Activated CD4-positive, alpha-beta memory T cell treated with anti-CD3 and anti-CD28 coated beads, Interleukin-2, amount 10 ng/mL, durations not matched to agents 7 days and 5 days (primary cell): ENCODE results near the gene NRDC. TPM values are rescaled to one million over a fixed set of nuclear protein-coding genes. Genes with fewer than 3 reads are reported as not detected.
"Not testable (repeated sequence)": the region's sequence is repeated elsewhere in the genome, so short reads cannot be mapped to it uniquely, and the experiment has no call there.

Experiments used
- CTCF ChIA-PET: fragments of 350-600 bp; sonication (Branson Sonifier 250); formaldehyde crosslinking; loops from one replicate; lab custom pipeline; 2021; ENCODE audit warnings: antibody characterized with exemption, inconsistent platforms; lab: Charles Lee
- POLR2A ChIA-PET: fragments of 350-600 bp; sonication (Branson Sonifier 250); formaldehyde crosslinking; loops from one replicate; lab custom pipeline; 2021; ENCODE audit warnings: antibody characterized with exemption; lab: Charles Lee
- DNase-seq: peaks from one replicate; pipeline ENCODE4 v3.0.0-alpha.2; 2020
- H3K27ac Mint-ChIP-seq: one replicate; pipeline ENCODE4 v1.8.0; 2021; ENCODE audit warnings: mild to moderate bottlenecking, mixed read lengths
- H3K27me3 Mint-ChIP-seq: one replicate; pipeline ENCODE4 v1.8.0; 2021; ENCODE audit warnings: mixed read lengths
- H3K36me3 Mint-ChIP-seq: one replicate; pipeline ENCODE4 v1.8.0; 2021; ENCODE audit warnings: low read depth, mixed read lengths
- H3K4me1 Mint-ChIP-seq: one replicate; pipeline ENCODE4 v1.8.0; 2021; ENCODE audit warnings: mixed read lengths
- H3K4me3 Mint-ChIP-seq: one replicate; pipeline ENCODE4 v1.8.0; 2021; ENCODE audit warnings: mild to moderate bottlenecking, mixed read lengths
- H3K9me3 Mint-ChIP-seq: one replicate; pipeline ENCODE4 v1.8.0; 2021; ENCODE audit warnings: mixed read lengths
- total RNA-seq, 2 experiments: library from RNA; stranded (reverse); gene quantifications; one replicate each; pipeline ENCODE4 v1.2.3, GENCODE V29; 2021

Gene NRDC
- total RNA-seq, 2 experiments from 2014 or later = 162 to 164 TPM

DNA sequence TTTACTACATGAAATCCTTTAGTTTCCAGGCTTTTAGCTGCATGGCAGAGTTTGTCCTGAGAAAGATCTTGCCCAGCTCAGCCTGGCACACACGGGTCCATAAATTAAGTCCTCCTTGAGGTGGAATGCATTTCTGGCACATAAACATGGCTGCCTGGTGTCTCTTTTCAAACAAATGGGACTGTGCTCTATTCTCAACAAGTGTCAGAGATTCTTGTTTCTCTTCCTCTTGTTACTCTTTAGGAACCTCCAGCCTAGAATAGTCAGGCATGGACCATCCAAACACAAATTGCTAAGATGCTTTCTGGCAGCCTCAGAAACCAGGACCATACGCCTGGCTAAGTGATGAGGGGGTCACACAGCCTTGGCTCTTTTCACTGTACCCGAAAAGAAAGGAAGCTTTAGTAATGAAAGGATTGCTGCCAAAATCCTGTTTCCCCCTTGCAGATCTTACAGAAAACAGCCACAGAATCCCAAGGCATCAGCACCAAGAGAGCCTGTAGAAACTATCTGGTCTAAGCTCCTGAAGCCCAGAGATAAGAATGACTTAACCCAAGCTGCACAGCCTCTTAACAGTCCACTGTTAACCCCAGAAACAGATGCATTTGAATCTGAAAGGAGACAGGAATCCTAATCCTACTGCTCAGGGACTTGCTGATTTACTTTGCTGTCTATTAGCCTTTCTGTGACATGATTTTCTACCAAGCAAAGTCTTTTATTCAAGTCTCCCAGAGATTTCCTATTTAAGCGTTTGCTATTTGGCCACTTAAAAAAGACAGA lies 31.9 kb upstream of the NRDC start:
- Mint-ChIP-seq H3K27ac (no peak overlapping the region), H3K9me3 (peaks cover 19% of the 10 kb centered on the region), H3K4me1 (no peaks in the 10 kb centered on the region), H3K27me3 (peaks cover 16% of the 10 kb centered on the region), H3K4me3 (no peak overlapping the region), H3K36me3 (peaks cover 10% of the 10 kb centered on the region)
- CTCF ChIA-PET = interaction anchor here (0.8 kb wide), 1 partner anchor 12 kb away, joined by 3 read pairs; no protein-coding TSS in a partner anchor
- POLR2A ChIA-PET = no interaction called here
- no peak for DNase-seq

DNA sequence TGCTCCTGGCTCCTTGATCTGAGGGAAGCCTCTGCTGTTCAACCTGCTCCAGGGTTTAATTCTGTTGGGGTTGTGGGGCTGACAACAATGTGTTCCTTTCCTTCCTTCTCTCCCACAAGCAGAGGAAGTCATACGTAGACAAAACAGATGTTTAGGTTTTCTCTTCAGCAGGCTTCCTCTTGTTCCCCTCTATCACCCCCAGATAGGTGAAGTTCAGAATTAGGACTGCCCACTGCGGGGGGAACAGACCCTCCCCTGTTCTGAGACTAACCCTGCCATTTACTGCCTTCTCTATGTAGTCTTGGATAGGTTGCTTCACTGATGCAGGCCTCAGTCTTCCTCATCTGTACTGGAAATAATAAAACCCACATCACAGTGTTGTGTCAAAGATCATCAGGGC lies 30.0 kb upstream of the NRDC start:
- Mint-ChIP-seq H3K27ac (no peak overlapping the region), H3K36me3 (peaks cover 10% of the 10 kb centered on the region), H3K4me1 (no peaks in the 10 kb centered on the region), H3K4me3 (no peak overlapping the region), H3K9me3 (peaks cover 20% of the 10 kb centered on the region), H3K27me3 (peaks cover 7% of the 10 kb centered on the region)
- ChIA-PET CTCF (no interaction called here), POLR2A (no interaction called here)
- DNase-seq = no peak

- Mint-ChIP-seq H3K4me3 (no peak overlapping the region), H3K4me1 (no peaks in the 10 kb centered on the region), H3K27ac (peak overlapping the region; percentile 12), H3K36me3 (peaks cover 10% of the 10 kb centered on the region), H3K27me3 (peaks cover 7% of the 10 kb centered on the region), H3K9me3 (peaks cover 20% of the 10 kb centered on the region)
- ChIA-PET POLR2A (no interaction called here), CTCF (interaction anchor here (0.7 to 1.8 kb wide), 2 partner anchors 10 to 311 kb away, joined by 3 to 6 read pairs; no protein-coding TSS in a partner anchor)
- no peak for DNase-seq
Observed at GRCh38 chr1:51907079-51907702, 28.7 kb upstream of the NRDC start.

GRCh38 chr1:51906306-51907078 lies 28.0 kb upstream of the NRDC start:
- Mint-ChIP-seq H3K4me1 (no peaks in the 10 kb centered on the region), H3K27me3 (peaks cover 7% of the 10 kb centered on the region), H3K9me3 (peaks cover 20% of the 10 kb centered on the region), H3K4me3 (no peak overlapping the region), H3K36me3 (peaks cover 10% of the 10 kb centered on the region), H3K27ac (peak overlapping the region; percentile 52)
- CTCF ChIA-PET = interaction anchor here (0.7 to 1.8 kb wide), 2 partner anchors 10 to 311 kb away, joined by 3 to 6 read pairs; no protein-coding TSS in a partner anchor
- DNase-seq = no peak
- POLR2A ChIA-PET = interaction anchor here (0.7 kb wide), 1 partner anchor 135 kb away, joined by 4 read pairs; no protein-coding TSS in a partner anchor

DNA sequence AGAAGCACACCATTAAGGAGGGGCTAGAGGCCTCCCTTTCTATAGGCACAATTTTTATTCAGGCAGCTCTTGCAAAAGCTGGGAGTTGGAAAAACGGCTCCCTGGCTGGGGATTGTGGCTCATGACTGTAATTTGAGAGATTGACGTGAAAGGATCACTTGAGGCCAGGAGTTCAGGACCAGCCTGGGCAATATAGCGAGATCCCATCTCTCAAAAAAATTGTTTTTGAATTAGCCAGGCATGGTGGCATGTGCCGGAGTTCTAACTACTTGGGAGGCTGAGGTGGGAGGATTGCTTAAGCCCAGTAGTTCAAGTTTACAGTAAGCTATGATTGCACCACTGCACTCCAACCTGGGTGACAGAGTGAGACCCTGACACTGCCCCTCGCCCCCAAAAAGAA lies 23.9 kb upstream of the NRDC start:
- Mint-ChIP-seq H3K9me3 (peaks cover 20% of the 10 kb centered on the region), H3K4me1 (no peaks in the 10 kb centered on the region), H3K27me3 (peaks cover 17% of the 10 kb centered on the region), H3K4me3 (no peak overlapping the region), H3K27ac (no peak overlapping the region), H3K36me3 (peaks cover 10% of the 10 kb centered on the region)
- DNase-seq = no peak
- CTCF ChIA-PET = interaction anchor here (0.5 kb wide), 1 partner anchor 59 kb away, joined by 4 read pairs; no protein-coding TSS in a partner anchor
- POLR2A ChIA-PET = no interaction called here

DNA sequence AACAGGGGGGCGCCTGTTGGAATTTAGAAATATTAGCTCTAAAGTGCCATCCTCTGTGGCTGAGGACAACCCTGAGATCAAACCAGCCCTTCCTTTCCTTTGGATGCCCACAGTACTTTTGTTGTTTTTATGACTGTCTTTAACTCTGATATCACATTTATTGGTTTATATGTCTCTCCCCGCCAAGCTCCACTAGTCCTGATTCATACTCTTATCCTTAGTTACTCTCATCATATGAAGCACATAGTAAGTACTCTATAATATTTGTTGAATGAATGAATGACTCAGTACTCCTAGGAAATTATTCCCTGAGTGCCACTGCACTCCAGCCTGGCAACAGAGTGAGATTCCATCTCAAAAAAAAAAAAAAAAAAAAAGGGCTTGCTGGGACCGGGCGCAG lies 22.6 kb upstream of the NRDC start:
- Mint-ChIP-seq H3K36me3 (peaks cover under 1% of the 10 kb centered on the region), H3K9me3 (peaks cover 9% of the 10 kb centered on the region), H3K27me3 (peaks cover 20% of the 10 kb centered on the region), H3K27ac (no peak overlapping the region), H3K4me3 (no peak overlapping the region), H3K4me1 (peaks cover 2% of the 10 kb centered on the region)
- POLR2A ChIA-PET = no interaction called here
- no peak for DNase-seq
- CTCF ChIA-PET = no interaction called here

- CTCF ChIA-PET = no interaction called here
- H3K27me3 Mint-ChIP-seq = peaks cover 38% of the 10 kb centered on the region
- DNase-seq = no peak
Observed at GRCh38 chr1:51899022-51899421, 20.5 kb upstream of the NRDC start.

GRCh38 chr1:51898090-51898734 lies 19.7 kb upstream of the NRDC start:
- H3K27ac Mint-ChIP-seq = no peak overlapping the region

More at GRCh38 chr1:51899022-51899421, 20.5 kb upstream of the NRDC start:
- Mint-ChIP-seq H3K36me3 (no peaks in the 10 kb centered on the region), H3K27ac (no peak overlapping the region), H3K4me1 (peaks cover 2% of the 10 kb centered on the region), H3K9me3 (no peaks in the 10 kb centered on the region), H3K4me3 (no peak overlapping the region)
- POLR2A ChIA-PET = interaction anchor here (1.1 kb wide), 1 partner anchor 20 kb away, joined by 3 read pairs; no protein-coding TSS in a partner anchor

DNA sequence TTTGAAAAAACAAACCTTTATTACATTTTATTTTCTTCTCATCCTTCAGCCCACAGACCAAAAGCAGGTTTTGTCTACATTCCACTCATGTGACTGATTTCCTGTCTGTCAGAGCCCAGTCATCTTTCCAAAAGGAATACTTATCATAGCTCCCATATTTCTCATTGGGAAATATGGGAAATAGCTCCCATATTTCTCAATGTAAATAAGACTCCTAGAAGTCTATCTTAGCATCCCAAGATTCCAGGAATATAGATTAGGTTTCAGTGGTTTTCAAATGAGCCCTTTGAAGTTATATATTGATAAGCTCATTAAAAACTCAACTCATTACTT lies 19.1 kb upstream of the NRDC start:
- CTCF ChIA-PET = interaction anchor here (1.2 to 2.5 kb wide), 8 partner anchors 9 to 399 kb away, joined by 3 to 12 read pairs (median 6); no protein-coding TSS in a partner anchor
- POLR2A ChIA-PET = no interaction called here
- H3K4me1 Mint-ChIP-seq = peaks cover 2% of the 10 kb centered on the region

More at GRCh38 chr1:51898090-51898734, 19.7 kb upstream of the NRDC start:
- no peak for DNase-seq
- H3K4me1 Mint-ChIP-seq = peaks cover 2% of the 10 kb centered on the region
- no peaks in the 10 kb centered on the region for H3K36me3 Mint-ChIP-seq
- no peak overlapping the region for H3K4me3 Mint-ChIP-seq
- H3K27me3 Mint-ChIP-seq = peaks cover 43% of the 10 kb centered on the region
- no peaks in the 10 kb centered on the region for H3K9me3 Mint-ChIP-seq
- ChIA-PET CTCF (interaction anchor here (1.2 to 2.5 kb wide), 6 partner anchors 9 to 398 kb away, joined by 3 to 12 read pairs (median 6); no protein-coding TSS in a partner anchor), POLR2A (interaction anchor here (1.1 kb wide), 1 partner anchor 19 kb away, joined by 3 read pairs; no protein-coding TSS in a partner anchor)

GRCh38 chr1:51894748-51895147 lies 16.2 kb upstream of the NRDC start:
- H3K36me3 Mint-ChIP-seq, H3K27ac Mint-ChIP-seq, CTCF ChIA-PET, H3K9me3 Mint-ChIP-seq, POLR2A ChIA-PET, H3K4me1 Mint-ChIP-seq, H3K4me3 Mint-ChIP-seq, DNase-seq: not testable (repeated sequence)
- H3K27me3 Mint-ChIP-seq = peaks cover 60% of the 10 kb centered on the region

More for the DNA sequence above, 19.1 kb upstream of the NRDC start:
- Mint-ChIP-seq H3K36me3 (no peaks in the 10 kb centered on the region), H3K4me3 (no peak overlapping the region), H3K9me3 (no peaks in the 10 kb centered on the region), H3K27ac (no peak overlapping the region), H3K27me3 (peaks cover 49% of the 10 kb centered on the region)
- DNase-seq = no peak

DNA sequence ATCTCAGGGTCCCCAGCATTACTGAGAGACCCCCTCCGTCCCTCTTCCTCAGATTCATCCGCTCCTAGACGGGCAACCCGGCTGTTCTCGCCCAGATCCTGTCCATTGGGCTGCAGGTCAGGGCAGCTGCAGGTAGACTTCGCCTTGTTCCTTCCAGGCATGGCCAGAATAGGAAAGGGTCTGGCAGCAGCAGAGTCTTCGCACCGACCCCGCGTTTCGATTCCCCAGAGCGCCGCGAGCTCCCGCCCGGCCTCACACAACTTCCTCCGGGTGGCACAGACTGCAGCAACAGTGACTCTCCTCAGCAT lies 265 bp downstream of the NRDC start:
- H3K27ac Mint-ChIP-seq = no peak overlapping the region
- ChIA-PET CTCF (interaction anchor here (0.9 kb wide), 1 partner anchor 172 kb away, joined by 3 read pairs; no protein-coding TSS in a partner anchor), POLR2A (interaction anchor here (0.6 to 2.5 kb wide), 15 partner anchors 8 to 965 kb away, joined by 3 to 10 read pairs (median 5); partner anchors contain the start of genes BTF3L4, EPS15, KTI12 and ORC1)
- peaks cover 15% of the 10 kb centered on the region for H3K27me3 Mint-ChIP-seq
- no peak for DNase-seq
- H3K4me1 Mint-ChIP-seq = peaks cover 28% of the 10 kb centered on the region
- no peak overlapping the region for H3K4me3 Mint-ChIP-seq
- H3K36me3 Mint-ChIP-seq = peaks cover 14% of the 10 kb centered on the region
- no peaks in the 10 kb centered on the region for H3K9me3 Mint-ChIP-seq
